Stimulated activated CD4-positive, alpha-beta T cell treated with anti-CD3 and anti-CD28 coated beads, Interleukin-4, amount 100 ng/mL, for 48 hours (primary cell): ENCODE results near the gene OR3A3.

ENCODE experiments used
- DNase-seq, 2 donors: peaks; one replicate each; pipeline ENCODE4 v3.0.0-alpha.2; 2020; ENCODE audit warnings: low read depth in 2 of 2

OR3A3 gene

DNA sequence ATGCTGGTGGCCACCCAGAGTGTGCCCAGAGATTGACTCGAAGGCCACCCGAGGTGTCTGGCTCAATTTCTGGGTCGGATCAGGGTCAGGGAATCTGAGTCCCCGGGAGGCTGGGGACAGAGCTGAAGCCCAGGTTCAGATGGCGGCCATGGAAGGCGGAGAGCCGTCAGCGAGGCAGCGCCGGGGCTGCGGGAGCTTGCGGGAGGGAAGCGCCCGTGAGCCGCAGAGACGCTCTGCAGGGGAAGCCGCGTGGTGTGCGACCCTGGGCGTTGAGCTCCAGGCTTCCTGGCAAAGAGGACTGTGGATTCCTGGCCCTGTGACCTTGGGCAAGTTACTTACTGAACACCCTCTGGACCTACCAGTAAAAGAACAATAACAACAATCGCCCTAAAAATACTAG is 61.0 kb downstream of the OR3A3 start:
- DNase-seq: no peak
